ENCODE results near the gene ACTR5.

Gene ACTR5

DNA sequence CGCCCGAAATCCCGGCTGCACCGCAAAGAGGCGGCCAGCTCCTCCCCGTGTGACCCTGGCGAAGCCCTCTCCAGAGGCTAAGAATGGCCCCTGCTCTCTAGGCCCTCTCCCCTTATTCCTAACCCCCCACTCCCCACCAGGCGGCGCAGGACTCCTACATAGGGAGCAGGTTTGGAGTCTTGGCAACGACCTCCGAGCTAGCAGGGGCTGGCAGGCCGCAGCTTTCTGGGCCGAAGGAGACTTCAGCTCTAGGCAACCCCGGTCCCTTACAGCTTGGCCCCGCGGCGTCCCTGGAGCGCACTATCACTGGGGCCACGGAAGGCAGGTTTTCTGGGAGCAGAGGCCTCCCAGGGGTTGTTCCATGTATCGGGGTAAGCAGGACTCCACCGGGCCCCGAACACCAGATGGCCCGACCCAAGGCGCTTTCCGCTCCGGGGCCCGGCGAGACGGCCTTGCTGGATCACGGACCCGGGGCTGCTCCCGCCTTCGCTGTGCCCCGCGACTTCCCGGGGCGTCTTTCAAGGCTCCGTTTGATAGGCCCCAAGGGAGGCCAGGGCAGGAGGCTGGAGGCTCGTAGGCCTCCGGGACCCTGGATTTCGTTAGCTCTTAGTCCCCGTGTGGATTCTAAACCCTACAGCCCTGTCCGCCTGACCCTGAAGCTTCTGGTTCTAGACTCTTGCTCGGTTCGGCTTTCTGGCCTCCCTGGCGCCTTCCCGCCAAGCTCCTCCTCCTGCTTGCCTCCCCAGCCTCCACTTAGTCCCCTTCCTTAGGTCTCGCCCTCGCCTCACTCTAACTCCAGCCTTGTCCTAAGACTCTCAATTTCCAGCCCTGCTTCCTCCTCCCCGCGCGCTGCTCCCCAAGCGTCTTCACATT is 22.1 kb upstream of the ACTR5 start:
- no peak overlapping the region for H3K4me3 ChIP-seq (ENCODE audit: low read depth, low read length)

DNA sequence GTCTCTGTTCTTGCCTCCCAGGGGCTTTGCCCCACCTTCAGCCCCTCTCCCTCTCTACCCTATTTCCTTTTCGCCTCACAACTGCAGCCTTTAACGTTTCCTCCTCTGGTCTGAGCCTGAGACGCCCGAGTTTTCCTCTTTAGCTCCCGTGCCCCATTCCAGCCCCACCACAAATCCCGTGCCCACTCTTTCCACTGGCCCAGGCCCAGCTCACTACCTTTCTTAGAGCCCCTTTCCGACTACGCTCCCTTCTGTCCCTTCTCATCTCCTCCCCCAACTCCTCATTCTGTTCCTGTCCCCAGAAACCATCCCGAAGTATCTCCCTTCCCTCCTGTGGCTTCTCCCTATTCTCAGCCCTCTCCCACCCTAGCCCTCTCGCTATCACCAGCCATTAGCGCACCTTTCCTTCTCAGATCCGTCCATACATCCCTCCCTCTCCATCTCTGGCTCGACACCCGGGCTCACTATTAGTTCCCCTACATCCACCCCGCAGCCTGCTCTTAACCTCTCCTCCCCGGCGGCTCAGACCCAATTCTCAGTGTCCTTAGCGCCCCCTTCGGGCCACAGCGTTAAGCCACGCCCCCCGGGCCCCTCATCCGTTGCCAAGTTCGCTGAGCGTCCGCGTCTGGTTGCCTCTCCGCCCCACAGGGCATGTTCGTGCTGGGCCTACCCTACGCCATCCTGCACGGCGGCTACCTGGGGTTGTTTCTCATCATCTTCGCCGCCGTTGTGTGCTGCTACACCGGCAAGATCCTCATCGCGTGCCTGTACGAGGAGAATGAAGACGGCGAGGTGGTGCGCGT is 21.3 kb upstream of the ACTR5 start:
- TF ChIP-seq, protein P1, sequence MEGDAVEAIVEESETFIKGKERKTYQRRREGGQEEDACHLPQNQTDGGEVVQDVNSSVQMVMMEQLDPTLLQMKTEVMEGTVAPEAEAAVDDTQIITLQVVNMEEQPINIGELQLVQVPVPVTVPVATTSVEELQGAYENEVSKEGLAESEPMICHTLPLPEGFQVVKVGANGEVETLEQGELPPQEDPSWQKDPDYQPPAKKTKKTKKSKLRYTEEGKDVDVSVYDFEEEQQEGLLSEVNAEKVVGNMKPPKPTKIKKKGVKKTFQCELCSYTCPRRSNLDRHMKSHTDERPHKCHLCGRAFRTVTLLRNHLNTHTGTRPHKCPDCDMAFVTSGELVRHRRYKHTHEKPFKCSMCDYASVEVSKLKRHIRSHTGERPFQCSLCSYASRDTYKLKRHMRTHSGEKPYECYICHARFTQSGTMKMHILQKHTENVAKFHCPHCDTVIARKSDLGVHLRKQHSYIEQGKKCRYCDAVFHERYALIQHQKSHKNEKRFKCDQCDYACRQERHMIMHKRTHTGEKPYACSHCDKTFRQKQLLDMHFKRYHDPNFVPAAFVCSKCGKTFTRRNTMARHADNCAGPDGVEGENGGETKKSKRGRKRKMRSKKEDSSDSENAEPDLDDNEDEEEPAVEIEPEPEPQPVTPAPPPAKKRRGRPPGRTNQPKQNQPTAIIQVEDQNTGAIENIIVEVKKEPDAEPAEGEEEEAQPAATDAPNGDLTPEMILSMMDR (IDR thresholded peaks at IDR 0.05; ENCODE audit: low read depth, low read length), result peak; percentile 48
- TF ChIP-seq, protein P2, sequence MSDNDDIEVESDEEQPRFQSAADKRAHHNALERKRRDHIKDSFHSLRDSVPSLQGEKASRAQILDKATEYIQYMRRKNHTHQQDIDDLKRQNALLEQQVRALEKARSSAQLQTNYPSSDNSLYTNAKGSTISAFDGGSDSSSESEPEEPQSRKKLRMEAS (IDR thresholded peaks at IDR 0.05; ENCODE audit: low read depth, low read length), result no peak
- DNase-seq (ENCODE audit: low read depth), result peak; percentile 52
- H3K4me3 ChIP-seq (ENCODE audit: low read depth, low read length), result no peak overlapping the region

More for the DNA sequence above, 22.1 kb upstream of the ACTR5 start:
- TF ChIP-seq, protein P1 (IDR thresholded peaks at IDR 0.05; ENCODE audit: low read depth, low read length), result peak; percentile 48
- no peak for TF ChIP-seq MYC (IDR thresholded peaks at IDR 0.05; ENCODE audit: low read depth, low read length)
- TF ChIP-seq, protein P2 (IDR thresholded peaks at IDR 0.05; ENCODE audit: low read depth, low read length), result no peak
- no peak for TF ChIP-seq POLR2A (IDR thresholded peaks at IDR 0.05; ENCODE audit: extremely low read depth, insufficient read length)
- peak; percentile 51 for DNase-seq (ENCODE audit: low read depth)

DNA sequence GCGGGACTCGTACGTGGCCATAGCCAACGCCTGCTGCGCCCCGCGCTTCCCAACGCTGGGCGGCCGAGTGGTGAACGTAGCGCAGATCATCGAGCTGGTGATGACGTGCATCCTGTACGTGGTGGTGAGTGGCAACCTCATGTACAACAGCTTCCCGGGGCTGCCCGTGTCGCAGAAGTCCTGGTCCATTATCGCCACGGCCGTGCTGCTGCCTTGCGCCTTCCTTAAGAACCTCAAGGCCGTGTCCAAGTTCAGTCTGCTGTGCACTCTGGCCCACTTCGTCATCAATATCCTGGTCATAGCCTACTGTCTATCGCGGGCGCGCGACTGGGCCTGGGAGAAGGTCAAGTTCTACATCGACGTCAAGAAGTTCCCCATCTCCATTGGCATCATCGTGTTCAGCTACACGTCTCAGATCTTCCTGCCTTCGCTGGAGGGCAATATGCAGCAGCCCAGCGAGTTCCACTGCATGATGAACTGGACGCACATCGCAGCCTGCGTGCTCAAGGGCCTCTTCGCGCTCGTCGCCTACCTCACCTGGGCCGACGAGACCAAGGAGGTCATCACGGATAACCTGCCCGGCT is 20.6 kb upstream of the ACTR5 start:
- H3K4me3 ChIP-seq (ENCODE audit: low read depth, low read length), result no peak overlapping the region
- no peak for TF ChIP-seq POLR2A (IDR thresholded peaks at IDR 0.05; ENCODE audit: extremely low read depth, insufficient read length)
- TF ChIP-seq, protein P1 (IDR thresholded peaks at IDR 0.05; ENCODE audit: low read depth, low read length), result no peak
- no peak for TF ChIP-seq MYC (IDR thresholded peaks at IDR 0.05; ENCODE audit: low read depth, low read length)
- TF ChIP-seq, protein P2 (IDR thresholded peaks at IDR 0.05; ENCODE audit: low read depth, low read length), result no peak
- no peak for DNase-seq (ENCODE audit: low read depth)

DNA sequence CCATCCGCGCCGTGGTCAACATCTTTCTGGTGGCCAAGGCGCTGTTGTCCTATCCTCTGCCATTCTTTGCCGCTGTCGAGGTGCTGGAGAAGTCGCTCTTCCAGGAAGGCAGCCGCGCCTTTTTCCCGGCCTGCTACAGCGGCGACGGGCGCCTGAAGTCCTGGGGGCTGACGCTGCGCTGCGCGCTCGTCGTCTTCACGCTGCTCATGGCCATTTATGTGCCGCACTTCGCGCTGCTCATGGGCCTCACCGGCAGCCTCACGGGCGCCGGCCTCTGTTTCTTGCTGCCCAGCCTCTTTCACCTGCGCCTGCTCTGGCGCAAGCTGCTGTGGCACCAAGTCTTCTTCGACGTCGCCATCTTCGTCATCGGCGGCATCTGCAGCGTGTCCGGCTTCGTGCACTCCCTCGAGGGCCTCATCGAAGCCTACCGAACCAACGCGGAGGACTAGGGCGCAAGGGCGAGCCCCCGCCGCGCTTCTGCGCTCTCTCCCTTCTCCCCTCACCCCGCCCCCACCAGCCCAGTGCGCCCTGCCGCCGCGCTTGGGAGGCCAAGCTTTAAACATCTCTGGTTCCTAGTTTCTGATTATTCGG is 20.0 kb upstream of the ACTR5 start:
- TF ChIP-seq POLR2A (IDR thresholded peaks at IDR 0.05; ENCODE audit: extremely low read depth, insufficient read length) (no peak), MYC (IDR thresholded peaks at IDR 0.05; ENCODE audit: low read depth, low read length) (no peak)
- TF ChIP-seq, protein P2 (IDR thresholded peaks at IDR 0.05; ENCODE audit: low read depth, low read length), result no peak
- TF ChIP-seq, protein P1 (IDR thresholded peaks at IDR 0.05; ENCODE audit: low read depth, low read length), result no peak
- no peak for DNase-seq (ENCODE audit: low read depth)
- no peak overlapping the region for H3K4me3 ChIP-seq (ENCODE audit: low read depth, low read length)

DNA sequence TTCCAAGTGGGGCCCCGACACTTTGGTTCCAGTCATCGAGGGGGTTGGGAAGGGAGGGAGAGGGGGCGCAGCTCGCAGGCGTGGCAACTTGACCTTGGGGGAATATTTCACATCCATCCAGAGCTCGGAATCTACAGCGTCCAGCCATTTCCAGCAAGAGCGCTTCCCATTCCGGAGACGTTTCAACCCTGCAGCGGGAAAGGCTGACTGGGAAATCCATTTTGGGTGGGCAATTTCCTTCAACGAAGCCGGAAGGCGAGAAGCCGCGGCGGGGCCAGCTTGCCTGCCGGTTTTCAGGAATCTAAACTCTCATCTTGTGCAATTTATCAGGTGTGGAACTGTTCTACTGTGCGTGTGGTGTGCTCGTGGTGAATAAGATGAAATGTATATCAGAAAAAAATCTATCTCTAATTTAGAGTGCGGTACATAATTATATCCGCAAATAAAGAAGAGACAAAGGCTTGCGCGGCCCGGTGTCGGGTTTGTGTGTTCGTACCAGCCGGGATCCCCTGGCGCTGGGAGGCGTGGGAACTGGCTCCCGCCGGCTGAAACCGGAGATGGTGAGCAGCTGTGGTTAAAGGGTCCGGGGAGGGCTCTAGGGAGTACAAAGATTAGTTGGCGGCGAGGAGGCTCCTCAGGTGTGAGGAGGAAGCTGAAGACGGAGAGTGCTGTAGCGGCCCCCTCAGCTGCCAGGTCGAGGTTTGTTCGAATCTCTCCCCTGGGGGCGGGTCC is 19.2 kb upstream of the ACTR5 start:
- DNase-seq (ENCODE audit: low read depth), result no peak
- H3K4me3 ChIP-seq (ENCODE audit: low read depth, low read length), result no peak overlapping the region
- no peak for TF ChIP-seq POLR2A (IDR thresholded peaks at IDR 0.05; ENCODE audit: extremely low read depth, insufficient read length)
- TF ChIP-seq, protein P2 (IDR thresholded peaks at IDR 0.05; ENCODE audit: low read depth, low read length), result no peak
- TF ChIP-seq, protein P1 (IDR thresholded peaks at IDR 0.05; ENCODE audit: low read depth, low read length), result no peak
- no peak for TF ChIP-seq MYC (IDR thresholded peaks at IDR 0.05; ENCODE audit: low read depth, low read length)

Data from NB4 (cell line).